Muscle of leg (tissue), 11 donors: ENCODE results near the gene GPAM. TPM values are rescaled to one million over a fixed set of nuclear protein-coding genes. Genes with fewer than 3 reads are reported as not detected.
"Not testable (repeated sequence)": the region's sequence is repeated elsewhere in the genome, so short reads cannot be mapped to it uniquely, and the experiment has no call there.

Experiments
- DNase-seq: peaks from one replicate; pipeline ENCODE4 v3.0.0; 2013
- H3K27ac ChIP-seq: one replicate; pipeline ENCODE4 v1.5.1; 2013; ENCODE audit warnings: mild to moderate bottlenecking, low read length, control low read depth
- H3K27me3 ChIP-seq: one replicate; pipeline ENCODE4 v1.6.1; 2013; ENCODE audit warnings: low read length; ENCODE audit not compliant: control insufficient read depth, insufficient read depth
- H3K36me3 ChIP-seq: one replicate; pipeline ENCODE4 v1.6.1; 2013; ENCODE audit warnings: low read length; ENCODE audit not compliant: control insufficient read depth, insufficient read depth
- H3K4me1 ChIP-seq: one replicate; pipeline ENCODE4 v1.6.1; 2013; ENCODE audit warnings: low read length; ENCODE audit not compliant: control insufficient read depth, insufficient read depth
- H3K4me3 ChIP-seq: one replicate; pipeline ENCODE4 v1.5.1; 2013; ENCODE audit warnings: low read length, control low read depth
- H3K9me3 ChIP-seq: replicated peaks from 2 replicates; pipeline ENCODE4 v1.6.1; 2013; ENCODE audit warnings: low read depth, low read length; ENCODE audit not compliant: control insufficient read depth
- WGBS: methylation state at CpG from one replicate; pipeline ENCODE4 v1.1.5; 2013; ENCODE audit warnings: missing lambda C conversion rate; ENCODE audit not compliant: insufficient coverage; 5-methylcytosine and 5-hydroxymethylcytosine counted together
- polyA plus RNA-seq, 8 donors: library from polyadenylated mRNA; unstranded; fragments of 120-200 nt; gene quantifications; one replicate each; pipeline versions ENCODE4 v1.2.1 to v1.2.3, GENCODE V29; 2013; ENCODE audit warnings: inconsistent platforms in 1 of 8, low replicate concordance in 1 of 8; ENCODE audit not compliant: insufficient read length in 8 of 8, insufficient read depth in 1 of 8
- total RNA-seq: library from RNA; stranded (reverse); fragments of 120-200 nt; gene quantifications from one replicate; pipeline ENCODE4 v1.2.4, GENCODE V29; 2013

GPAM gene
- total and polyA plus RNA-seq, 9 donors = 7.0 to 14.9 (median 10.4) TPM

DNA sequence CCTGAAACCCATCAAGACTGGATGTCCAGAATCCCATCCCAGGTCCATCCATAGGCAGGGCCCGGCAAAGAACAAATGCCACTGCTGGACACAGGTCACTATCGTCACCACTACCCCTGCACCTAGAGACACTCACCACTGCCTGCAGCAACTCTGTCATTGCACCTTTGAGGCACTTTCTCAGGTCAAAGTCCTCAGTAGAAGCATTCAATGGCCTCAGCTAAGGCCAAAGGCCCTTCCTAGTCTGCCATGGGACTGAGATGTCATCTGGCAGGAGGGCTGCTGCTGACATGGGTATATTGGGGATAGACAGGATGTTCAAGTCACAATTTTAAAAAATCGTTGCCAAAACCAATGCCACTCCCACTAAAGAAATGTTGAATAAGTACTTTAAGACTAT is 58.7 kb downstream of the GPAM start:
- WGBS = 95% methylated on average over 2 of the region's 3 CpGs
- Histone ChIP-seq H3K36me3 (no peaks in the 10 kb centered on the region), H3K27me3 (no peaks in the 10 kb centered on the region), H3K9me3 (no peaks in the 10 kb centered on the region), H3K27ac (no peak overlapping the region), H3K4me1 (no peaks in the 10 kb centered on the region), H3K4me3 (no peak overlapping the region)
- no peak for DNase-seq

DNA sequence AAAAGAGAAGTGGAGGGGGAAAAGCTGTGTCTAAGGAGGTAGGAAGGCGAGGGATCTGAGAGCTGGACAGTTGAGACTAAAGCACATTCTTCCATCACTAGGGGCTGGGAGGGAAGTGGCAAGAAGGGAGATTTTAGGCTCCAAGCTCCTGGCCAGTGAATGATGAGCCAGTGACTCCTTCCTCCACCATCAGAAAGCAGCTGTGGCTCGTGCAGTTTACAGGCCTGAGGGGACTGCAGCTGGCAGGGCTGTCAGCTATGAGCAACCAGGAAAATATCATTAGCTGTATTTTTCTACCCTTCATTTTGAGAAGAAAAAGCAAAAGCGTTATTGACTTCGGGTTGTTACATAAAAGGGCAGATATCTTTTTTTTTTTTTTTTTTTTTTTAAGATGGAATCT is 60.7 kb downstream of the GPAM start:
- Histone ChIP-seq H3K4me1 (no peaks in the 10 kb centered on the region), H3K9me3 (no peaks in the 10 kb centered on the region), H3K27me3 (no peaks in the 10 kb centered on the region), H3K36me3 (no peaks in the 10 kb centered on the region), H3K4me3 (no peak overlapping the region), H3K27ac (no peak overlapping the region)
- peak; percentile 74 for DNase-seq
- 20% methylated on average over 1 of the region's 4 CpGs for WGBS

DNA sequence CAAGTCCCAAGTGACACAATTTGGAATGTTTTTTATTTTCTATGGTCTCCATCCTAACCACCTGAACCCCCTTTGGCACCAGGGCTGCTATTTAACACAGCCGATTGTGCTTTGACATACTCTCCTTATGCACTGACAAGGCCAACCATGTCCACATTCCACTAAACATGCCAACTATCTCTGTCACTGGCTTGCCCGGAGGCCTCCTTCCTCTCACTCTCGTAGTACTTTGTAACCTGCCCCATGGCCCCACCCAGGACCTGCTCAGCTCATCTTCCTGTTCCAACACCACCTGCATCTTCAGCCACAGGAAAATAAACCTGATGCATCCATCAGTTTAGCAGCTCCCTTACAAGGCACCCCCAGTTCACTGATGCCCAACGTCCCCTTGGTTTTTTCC is 63.1 kb downstream of the GPAM start:
- Histone ChIP-seq H3K36me3 (no peaks in the 10 kb centered on the region), H3K27ac (no peak overlapping the region), H3K4me1 (no peaks in the 10 kb centered on the region), H3K9me3 (no peaks in the 10 kb centered on the region), H3K27me3 (no peaks in the 10 kb centered on the region), H3K4me3 (no peak overlapping the region)
- WGBS = 93% methylated on average over 3 of the region's 4 CpGs
- no peak for DNase-seq

DNA sequence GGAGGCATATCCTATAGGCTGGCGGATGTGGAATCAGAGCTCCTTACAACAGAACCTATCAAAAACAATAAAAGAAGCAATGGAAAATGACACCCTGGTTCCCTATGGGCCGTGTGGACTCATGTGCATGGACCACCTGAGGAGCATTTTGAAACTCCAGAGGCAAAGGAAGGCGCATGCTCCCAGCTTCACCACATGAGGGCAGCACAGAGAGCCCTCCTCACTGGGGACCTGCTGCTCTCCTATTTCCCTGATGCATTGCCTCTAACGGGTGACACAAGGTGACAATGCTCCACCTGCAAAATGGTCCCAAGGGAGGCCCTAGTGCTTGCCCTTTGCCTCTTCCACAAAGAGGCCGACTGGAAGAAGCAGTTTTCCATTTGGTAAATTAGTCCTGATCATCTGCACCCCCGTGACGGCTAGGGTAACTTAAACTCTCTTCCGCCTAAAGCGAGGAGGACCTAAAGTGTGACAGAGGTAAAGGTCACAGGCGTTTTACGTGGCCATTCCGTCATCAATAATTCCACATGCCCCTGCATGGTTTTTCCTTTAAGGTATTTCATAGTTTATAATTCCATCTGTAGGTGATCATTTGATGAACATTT is 67.7 kb downstream of the GPAM start:
- DNase-seq = no peak
- H3K36me3 ChIP-seq = no peaks in the 10 kb centered on the region
- no peak overlapping the region for H3K27ac ChIP-seq
- no peaks in the 10 kb centered on the region for H3K4me1 ChIP-seq
- no peaks in the 10 kb centered on the region for H3K9me3 ChIP-seq
- WGBS = 16% methylated on average over 3 of the region's 12 CpGs
- no peaks in the 10 kb centered on the region for H3K27me3 ChIP-seq
- H3K4me3 ChIP-seq = no peak overlapping the region

DNA sequence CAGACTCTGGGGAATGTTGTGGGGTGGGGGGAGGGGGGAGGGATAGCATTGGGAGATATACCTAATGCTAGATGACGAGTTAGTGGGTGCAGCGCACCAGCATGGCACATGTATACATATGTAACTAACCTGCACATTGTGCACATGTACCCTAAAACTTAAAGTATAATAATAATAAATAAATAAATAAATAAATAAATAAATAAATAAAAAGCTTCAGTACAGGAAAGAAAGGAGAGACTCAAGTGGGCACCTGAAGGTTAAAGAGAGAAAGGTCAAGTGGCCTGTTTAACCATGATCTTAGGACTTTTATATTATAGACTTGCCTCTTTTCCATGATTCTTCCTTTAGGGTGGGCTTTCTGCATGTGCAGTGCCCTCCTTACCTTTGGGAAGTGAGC is 73.8 kb downstream of the GPAM start:
- not testable (repeated sequence) for H3K9me3 ChIP-seq, H3K4me3 ChIP-seq, H3K27me3 ChIP-seq, H3K4me1 ChIP-seq, DNase-seq, H3K36me3 ChIP-seq, H3K27ac ChIP-seq
- no CpG with 5 or more reads among the region's 2 CpGs for whole genome bisulfite sequencing

Other genes starting within 250 kb of the GPAM start
- gene TECTB, start 99.6 kb upstream of the GPAM start, total RNA-seq = 0.04 TPM
- under 1 TPM in 3 of 8 donors, not detected in 5; 0.04 to 0.07 (median 0.05) TPM for gene TECTB, start 99.6 kb upstream of the GPAM start, polyA plus RNA-seq
- 1.7 TPM for gene ACSL5, start 190.4 kb upstream of the GPAM start, total RNA-seq
- 10 to 100 TPM in 1 of 8 donors, 1 to 10 TPM in 7; 1.6 to 17.1 (median 2.0) TPM for gene ACSL5, start 190.4 kb upstream of the GPAM start, polyA plus RNA-seq